Fibroblast of lung (primary cell): ENCODE results near the gene DNAJB2. TPM values are rescaled to one million over a fixed set of nuclear protein-coding genes. Genes with fewer than 3 reads are reported as not detected.
A peak's percentile ranks its signal among the peaks of the same experiment; 100 is the strongest.

Experiments used
- DNase-seq, 2 donors: peaks; one replicate each; pipeline versions ENCODE4 v3.0.0 to v3.0.0-alpha.2; 2010; ENCODE audit warnings: low read depth in 2 of 2
- H2AFZ ChIP-seq: 2 replicates; pipeline ENCODE4 v1.5.1; 2012; ENCODE audit warnings: low read length, control low read depth, inconsistent platforms
- H3K27ac ChIP-seq: 2 replicates; pipeline ENCODE4 v1.5.1; 2011; ENCODE audit warnings: low read length, control low read depth; ENCODE audit not compliant: insufficient read depth
- H3K27me3 ChIP-seq: 2 replicates; pipeline ENCODE4 v1.5.1; 2011; ENCODE audit warnings: mild to moderate bottlenecking, low read length; ENCODE audit not compliant: control insufficient read depth, insufficient read depth
- H3K36me3 ChIP-seq: 2 replicates; pipeline ENCODE4 v1.5.1; 2011; ENCODE audit warnings: low read length; ENCODE audit not compliant: control insufficient read depth, insufficient read depth
- H3K4me1 ChIP-seq: 2 replicates; pipeline ENCODE4 v1.5.1; 2011; ENCODE audit warnings: low read length; ENCODE audit not compliant: control insufficient read depth, insufficient read depth; ENCODE audit errors: extremely low read depth
- H3K4me2 ChIP-seq: 2 replicates; pipeline ENCODE4 v1.5.1; 2011; ENCODE audit warnings: low read length, control low read depth; ENCODE audit not compliant: insufficient read depth; ENCODE audit errors: extremely low read depth
- H3K4me3 ChIP-seq, 4 experiments: fragments of 200-600 bp in 1 of 4; sonication (generic) in 1 of 4; replicated peaks in 1 of 4; 2 replicates each; pipeline ENCODE4 v1.5.1; 2011 to 2016; ENCODE audit warnings: low read length in 4 of 4, low read depth in 3 of 4, mild to moderate bottlenecking in 3 of 4, control low read depth in 2 of 4, inconsistent platforms in 1 of 4, mixed read lengths in 1 of 4; ENCODE audit not compliant: insufficient read depth in 1 of 4; ENCODE audit errors: control extremely low read depth in 1 of 4
- H3K79me2 ChIP-seq: 2 replicates; pipeline ENCODE4 v1.5.1; 2012; ENCODE audit warnings: mild to moderate bottlenecking, low read length, inconsistent platforms; ENCODE audit not compliant: control insufficient read depth, insufficient read depth
- H3K9ac ChIP-seq: 2 replicates; pipeline ENCODE4 v1.5.1; 2011; ENCODE audit warnings: mild to moderate bottlenecking, low read length, control low read depth; ENCODE audit not compliant: insufficient read depth
- H3K9me3 ChIP-seq: 2 replicates; pipeline ENCODE4 v1.5.1; 2012; ENCODE audit warnings: low read depth, low read length; ENCODE audit not compliant: control insufficient read depth, insufficient read depth
- H4K20me1 ChIP-seq: 2 replicates; pipeline ENCODE4 v1.5.1; 2011; ENCODE audit warnings: low read length; ENCODE audit not compliant: control insufficient read depth, insufficient read depth; ENCODE audit errors: extremely low read depth
- CTCF ChIP-seq, 2 donors: IDR thresholded peaks in 1 of 2; conservative IDR thresholded peaks in 1 of 2; 1 replicate in 1 of 2; 2 replicates in 1 of 2; pipeline ENCODE4 v1.5.1; 2011 to 2012; ENCODE audit warnings: low read length in 2 of 2, control low read depth in 1 of 2, inconsistent platforms in 1 of 2, low read depth in 1 of 2, mild to moderate bottlenecking in 1 of 2
- EZH2 ChIP-seq: IDR thresholded peaks from 2 replicates; pipeline ENCODE4 v1.5.1; 2012; ENCODE audit warnings: low read length, control low read depth, mild to moderate bottlenecking; ENCODE audit errors: missing control alignments
- polyA plus RNA-seq, 2 donors: library from polyadenylated mRNA; depleted of rRNA in 1 of 2; stranded (reverse) in 1 of 2; unstranded in 1 of 2; fragments of >200 nt; gene quantifications; 2 replicates each; pipeline ENCODE4 v1.2.1, GENCODE V29; 2011 to 2012; ENCODE audit warnings: missing spikeins in 1 of 2
- total RNA-seq: library from RNA; depleted of rRNA; stranded (reverse); fragments of >200 nt; gene quantifications from 2 replicates; pipeline ENCODE4 v1.2.1, GENCODE V29; 2014

Gene DNAJB2
- total and polyA plus RNA-seq, 2 donors (not counting 1 experiment from before 2014, with no cell fraction given): 29.8 to 81.3 TPM

- Histone ChIP-seq H3K9me3 (no peaks in the 10 kb centered on the region), H3K4me1 (peaks cover 23% of the 10 kb centered on the region), H3K27me3 (peaks cover 10% of the 10 kb centered on the region), H3K4me3 (no peak overlapping the region), H4K20me1 (no peaks in the 10 kb centered on the region), H2AFZ (no peak overlapping the region), H3K79me2 (peaks cover 3% of the 10 kb centered on the region), H3K9ac (no peak overlapping the region), H3K36me3 (peaks cover 15% of the 10 kb centered on the region), H3K27ac (no peak overlapping the region), H3K4me2 (no peak overlapping the region)
- DNase-seq: peak in 1 of 2 donors; percentile 21
- TF ChIP-seq EZH2 (no peak), CTCF (conservative IDR thresholded peaks at IDR 0.05 in 1 of 2, IDR thresholded peaks at IDR 0.05 in 1 of 2; ENCODE audit: low read depth in 1 of 2, low read length in 2 of 2) (no peak)
These were observed 27.5 kb upstream of the DNAJB2 start for GRCh38 chr2:219251656-219252055.

GRCh38 chr2:219252084-219252483 is 27.1 kb upstream of the DNAJB2 start:
- Histone ChIP-seq H3K4me3 (no peak overlapping the region), H3K4me2 (no peak overlapping the region), H4K20me1 (no peaks in the 10 kb centered on the region), H3K79me2 (peaks cover 2% of the 10 kb centered on the region), H3K4me1 (peaks cover 23% of the 10 kb centered on the region), H3K9me3 (no peaks in the 10 kb centered on the region), H2AFZ (no peak overlapping the region), H3K27me3 (peaks cover 12% of the 10 kb centered on the region), H3K27ac (no peak overlapping the region), H3K9ac (no peak overlapping the region), H3K36me3 (peaks cover 12% of the 10 kb centered on the region)
- TF ChIP-seq CTCF (conservative IDR thresholded peaks at IDR 0.05 in 1 of 2, IDR thresholded peaks at IDR 0.05 in 1 of 2; ENCODE audit: low read depth in 1 of 2, low read length in 2 of 2) (no peak), EZH2 (no peak)
- DNase-seq: no peak

GRCh38 chr2:219252570-219252899 is 26.6 kb upstream of the DNAJB2 start:
- no peak overlapping the region for H2AFZ ChIP-seq
- H3K4me2 ChIP-seq: peak overlapping the region; percentile 98
- peaks cover 9% of the 10 kb centered on the region for H3K36me3 ChIP-seq
- TF ChIP-seq CTCF (conservative IDR thresholded peaks at IDR 0.05 in 1 of 2, IDR thresholded peaks at IDR 0.05 in 1 of 2; ENCODE audit: low read depth in 1 of 2, low read length in 2 of 2) (no peak), EZH2 (peak; percentile 54)
- no peak overlapping the region for H3K9ac ChIP-seq
- H3K9me3 ChIP-seq: no peaks in the 10 kb centered on the region
- H3K27me3 ChIP-seq: peaks cover 12% of the 10 kb centered on the region
- no peak overlapping the region for H3K27ac ChIP-seq
- H3K79me2 ChIP-seq: peaks cover under 1% of the 10 kb centered on the region
- H3K4me1 ChIP-seq: peaks cover 23% of the 10 kb centered on the region
- H3K4me3 ChIP-seq: peak overlapping the region; percentile 7 to 66 (median 42)
- no peaks in the 10 kb centered on the region for H4K20me1 ChIP-seq
- DNase-seq: no peak
